ENCODE measurements around the gene TTC34. TPM values are rescaled to one million over a fixed set of nuclear protein-coding genes. Genes with fewer than 3 reads are reported as not detected.

The TTC34 gene
- total RNA-seq, 1 donor from 2014 or later, result 3.1 TPM

DNA sequence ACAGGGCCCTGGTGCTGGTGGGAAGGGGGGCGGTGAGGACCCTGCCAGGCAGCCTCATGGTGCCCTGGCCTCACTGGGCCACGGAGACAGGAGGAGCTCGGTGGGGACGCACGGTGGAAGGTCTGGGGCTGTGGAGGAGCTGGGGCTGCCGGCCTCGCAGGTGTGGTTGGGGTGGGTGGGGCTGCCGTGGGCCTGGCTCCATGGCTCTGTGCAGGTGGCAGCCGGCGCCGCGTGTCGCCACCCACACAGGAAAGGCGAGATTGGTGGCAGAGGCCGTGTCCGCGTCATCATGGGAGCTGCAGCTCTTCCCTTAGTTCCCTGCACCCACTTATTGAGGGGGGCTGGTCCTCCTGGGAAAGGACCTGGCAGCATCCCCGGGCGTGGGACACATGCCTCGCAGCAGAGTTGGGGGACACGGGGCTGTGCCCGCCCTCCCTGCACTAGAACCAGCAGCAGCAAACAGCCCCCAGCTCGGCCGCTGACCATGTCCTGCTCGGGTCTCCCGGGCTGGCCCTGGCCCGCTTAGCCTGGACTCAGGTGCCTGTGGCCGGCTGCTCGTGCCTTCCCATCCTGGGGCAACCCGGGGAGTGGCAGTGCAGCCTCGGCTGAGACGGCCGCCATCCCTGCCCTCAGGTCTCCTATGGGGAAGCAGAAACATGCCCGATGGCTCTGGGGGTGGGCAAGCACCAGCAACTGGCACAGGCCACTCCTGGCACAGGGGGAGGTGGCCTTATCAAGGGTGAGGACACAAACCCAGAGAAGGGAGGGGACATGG, 7.5 kb upstream of the TTC34 start:
- Mint-ChIP-seq H3K36me3 (no peaks in the 10 kb centered on the region), H3K4me1 (ENCODE audit: unreplicated experiment) (no peaks in the 10 kb centered on the region), H3K27me3 (no peaks in the 10 kb centered on the region), H3K27ac (no peak overlapping the region), H3K9me3 (no peaks in the 10 kb centered on the region), H3K4me3 (no peak overlapping the region)
- TF ChIP-seq, protein P1, sequence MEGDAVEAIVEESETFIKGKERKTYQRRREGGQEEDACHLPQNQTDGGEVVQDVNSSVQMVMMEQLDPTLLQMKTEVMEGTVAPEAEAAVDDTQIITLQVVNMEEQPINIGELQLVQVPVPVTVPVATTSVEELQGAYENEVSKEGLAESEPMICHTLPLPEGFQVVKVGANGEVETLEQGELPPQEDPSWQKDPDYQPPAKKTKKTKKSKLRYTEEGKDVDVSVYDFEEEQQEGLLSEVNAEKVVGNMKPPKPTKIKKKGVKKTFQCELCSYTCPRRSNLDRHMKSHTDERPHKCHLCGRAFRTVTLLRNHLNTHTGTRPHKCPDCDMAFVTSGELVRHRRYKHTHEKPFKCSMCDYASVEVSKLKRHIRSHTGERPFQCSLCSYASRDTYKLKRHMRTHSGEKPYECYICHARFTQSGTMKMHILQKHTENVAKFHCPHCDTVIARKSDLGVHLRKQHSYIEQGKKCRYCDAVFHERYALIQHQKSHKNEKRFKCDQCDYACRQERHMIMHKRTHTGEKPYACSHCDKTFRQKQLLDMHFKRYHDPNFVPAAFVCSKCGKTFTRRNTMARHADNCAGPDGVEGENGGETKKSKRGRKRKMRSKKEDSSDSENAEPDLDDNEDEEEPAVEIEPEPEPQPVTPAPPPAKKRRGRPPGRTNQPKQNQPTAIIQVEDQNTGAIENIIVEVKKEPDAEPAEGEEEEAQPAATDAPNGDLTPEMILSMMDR (conservative IDR thresholded peaks at IDR 0.05), result no peak
- DNase-seq (ENCODE audit: extremely low spot score, unreplicated experiment), result no peak

DNA sequence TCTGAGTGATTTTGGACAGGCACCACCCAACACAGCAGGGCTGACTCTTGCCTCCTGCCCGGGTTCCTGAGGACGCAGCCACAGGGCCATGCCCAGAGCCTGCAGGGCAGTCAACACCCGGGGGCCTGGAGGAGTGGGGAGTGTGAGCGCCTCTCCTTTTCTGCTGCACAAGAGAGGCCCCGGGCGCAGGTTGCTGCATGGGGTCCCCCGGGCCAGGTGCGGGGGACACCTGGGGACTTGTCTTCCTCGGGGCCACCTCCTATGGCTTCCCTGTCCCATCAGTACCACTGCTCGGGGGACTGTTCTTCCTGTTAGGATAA, 6.9 kb upstream of the TTC34 start:
- Mint-ChIP-seq H3K27me3 (no peaks in the 10 kb centered on the region), H3K36me3 (no peaks in the 10 kb centered on the region), H3K4me3 (no peak overlapping the region), H3K9me3 (no peaks in the 10 kb centered on the region), H3K27ac (no peak overlapping the region), H3K4me1 (ENCODE audit: unreplicated experiment) (no peaks in the 10 kb centered on the region)
- DNase-seq (ENCODE audit: extremely low spot score, unreplicated experiment), result no peak
- TF ChIP-seq, protein P1 (conservative IDR thresholded peaks at IDR 0.05), result no peak

- Mint-ChIP-seq H3K27me3 (no peaks in the 10 kb centered on the region), H3K4me1 (ENCODE audit: unreplicated experiment) (no peaks in the 10 kb centered on the region), H3K27ac (no peak overlapping the region), H3K4me3 (no peak overlapping the region), H3K9me3 (no peaks in the 10 kb centered on the region), H3K36me3 (no peaks in the 10 kb centered on the region)
- TF ChIP-seq, protein P1 (conservative IDR thresholded peaks at IDR 0.05), result no peak
- DNase-seq (ENCODE audit: extremely low spot score, unreplicated experiment), result no peak
These were observed 6.3 kb upstream of the TTC34 start for GRCh38 chr1:2807678-2808385.

DNA sequence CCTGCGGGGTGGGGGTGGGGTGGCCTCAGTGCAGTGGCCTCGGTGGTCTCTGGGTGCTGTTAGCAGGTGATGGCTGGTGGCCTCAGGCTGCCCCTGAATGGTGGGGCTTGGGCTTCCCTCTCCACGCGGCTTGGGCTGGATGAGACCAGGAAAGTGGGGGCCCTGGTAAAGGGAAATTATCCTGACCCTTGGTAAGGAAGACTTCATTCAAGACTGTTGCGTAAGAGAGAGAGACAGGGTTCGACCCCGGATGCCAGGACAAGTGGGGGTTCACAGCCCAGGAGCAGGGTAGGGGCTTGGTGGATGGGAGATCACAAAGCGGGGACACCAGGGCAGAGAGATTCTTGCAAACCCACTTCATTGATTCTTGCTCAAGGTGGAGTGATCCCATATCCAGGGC, 5.5 kb upstream of the TTC34 start:
- Mint-ChIP-seq H3K9me3 (no peaks in the 10 kb centered on the region), H3K4me3 (no peak overlapping the region), H3K27me3 (no peaks in the 10 kb centered on the region), H3K4me1 (ENCODE audit: unreplicated experiment) (no peaks in the 10 kb centered on the region), H3K36me3 (no peaks in the 10 kb centered on the region), H3K27ac (no peak overlapping the region)
- DNase-seq (ENCODE audit: extremely low spot score, unreplicated experiment), result no peak
- TF ChIP-seq, protein P1 (conservative IDR thresholded peaks at IDR 0.05), result no peak

DNA sequence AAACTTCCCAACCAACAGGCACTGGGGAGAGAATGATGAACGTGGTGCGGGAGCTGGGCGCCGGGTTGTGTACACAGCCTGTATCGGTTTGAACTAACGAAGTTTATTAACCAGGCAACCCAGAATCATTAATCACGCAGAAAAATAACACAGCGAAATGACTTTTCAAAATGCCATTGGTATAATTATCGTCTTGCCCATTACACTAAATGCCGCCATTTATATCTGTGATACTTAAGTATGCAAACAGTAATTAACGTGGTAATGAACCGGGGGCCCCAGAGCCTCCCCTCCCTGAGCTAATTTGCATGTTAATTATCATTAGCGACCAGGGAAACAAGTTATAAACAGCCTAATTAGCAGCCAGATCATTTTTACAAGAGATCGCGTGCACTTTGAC, 5.1 kb upstream of the TTC34 start:
- no peaks in the 10 kb centered on the region for H3K9me3 Mint-ChIP-seq
- TF ChIP-seq, protein P1 (conservative IDR thresholded peaks at IDR 0.05), result no peak
- no peaks in the 10 kb centered on the region for H3K27me3 Mint-ChIP-seq
- H3K36me3 Mint-ChIP-seq, result no peaks in the 10 kb centered on the region
- DNase-seq (ENCODE audit: extremely low spot score, unreplicated experiment), result no peak
- no peak overlapping the region for H3K27ac Mint-ChIP-seq
- H3K4me1 Mint-ChIP-seq (ENCODE audit: unreplicated experiment), result no peaks in the 10 kb centered on the region
- H3K4me3 Mint-ChIP-seq, result no peak overlapping the region

Measured in type B pancreatic cell (in vitro differentiated cells).